ENCODE results near the gene CFAP410.

CFAP410 gene

GRCh38 chr21:44330698-44331097, 8.5 kb downstream of the CFAP410 start:
- no peak for DNase-seq (ENCODE audit: low read depth)

GRCh38 chr21:44329971-44330681, 9.1 kb downstream of the CFAP410 start:
- DNase-seq (ENCODE audit: low read depth), result no peak

GRCh38 chr21:44329086-44329889, 9.9 kb downstream of the CFAP410 start:
- DNase-seq (ENCODE audit: low read depth), result no peak

- DNase-seq (ENCODE audit: low read depth), result no peak
These were observed 10.8 kb downstream of the CFAP410 start for GRCh38 chr21:44328242-44328895.

- DNase-seq (ENCODE audit: low read depth), result no peak
These were observed 11.6 kb downstream of the CFAP410 start for GRCh38 chr21:44327603-44327974.

GRCh38 chr21:44326716-44327602, 12.2 kb downstream of the CFAP410 start:
- no peak for DNase-seq (ENCODE audit: low read depth)

- DNase-seq (ENCODE audit: low read depth), result no peak
These were observed 12.9 kb downstream of the CFAP410 start for GRCh38 chr21:44326272-44326647.

GRCh38 chr21:44325386-44326271, 13.6 kb downstream of the CFAP410 start:
- DNase-seq (ENCODE audit: low read depth), result no peak

GRCh38 chr21:44324854-44325107, 14.4 kb downstream of the CFAP410 start:
- no peak for DNase-seq (ENCODE audit: low read depth)

GRCh38 chr21:44324106-44324853, 14.9 kb downstream of the CFAP410 start:
- no peak for DNase-seq (ENCODE audit: low read depth)

- DNase-seq (ENCODE audit: low read depth), result no peak
These were observed 15.6 kb downstream of the CFAP410 start for GRCh38 chr21:44323591-44323990.

- no peak for DNase-seq (ENCODE audit: low read depth)
These were observed 16.4 kb downstream of the CFAP410 start for GRCh38 chr21:44322621-44323325.

- no peak for DNase-seq (ENCODE audit: low read depth)
These were observed 17.2 kb downstream of the CFAP410 start for GRCh38 chr21:44321846-44322450.

- DNase-seq (ENCODE audit: low read depth), result no peak
These were observed 18.3 kb downstream of the CFAP410 start for GRCh38 chr21:44320847-44321246.

- DNase-seq (ENCODE audit: low read depth), result no peak
These were observed 19.7 kb downstream of the CFAP410 start for GRCh38 chr21:44319407-44320065.

- no peak for DNase-seq (ENCODE audit: low read depth)
These were observed 20.5 kb downstream of the CFAP410 start for GRCh38 chr21:44318489-44319285.

GRCh38 chr21:44317871-44318270, 21.3 kb downstream of the CFAP410 start:
- no peak for DNase-seq (ENCODE audit: low read depth)

GRCh38 chr21:44317241-44317782, 21.9 kb downstream of the CFAP410 start:
- DNase-seq (ENCODE audit: low read depth), result no peak
